IMR-90 (cell line): ENCODE measurements around the gene RAI1. TPM values are rescaled to one million over a fixed set of nuclear protein-coding genes. Genes with fewer than 3 reads are reported as not detected.
A peak's percentile ranks its signal among the peaks of the same experiment; 100 is the strongest.

Source experiments
- ATAC-seq: fragments of 200-7000 bp; cut with Tn5 transposase; 2 replicates; pipeline ENCODE4 v1.9.1; 2020; ENCODE audit warnings: low read depth, mild to moderate bottlenecking, moderate library complexity
- BruUV-seq: library from RNA; stranded (reverse); fragments of 400-500 nt; replicated peaks from 2 replicates; lab custom pipeline; 2021; lab: Mats Ljungman, UMichigan
- CTCF ChIA-PET: fragments of 300-600 bp; formaldehyde crosslinking; extraction: SDS; loops from one replicate; lab custom pipeline; 2021; ENCODE audit warnings: antibody characterized with exemption; lab: Yijun Ruan, JAX
- POLR2A ChIA-PET: fragments of 300-600 bp; sonication (Branson Sonifier 250); formaldehyde crosslinking; loops from one replicate; lab custom pipeline; 2022; ENCODE audit warnings: antibody characterized with exemption; ENCODE audit not compliant: unreplicated experiment; lab: Charles Lee
- DNase-seq: peaks from one replicate; pipeline ENCODE4 v3.0.0; 2013
- H2AFZ ChIP-seq: replicated peaks from 2 replicates; pipeline ENCODE3; 2013; ENCODE audit warnings: low read length, mild to moderate bottlenecking; ENCODE audit not compliant: poor library complexity
- H2AK5ac ChIP-seq: 2 replicates; pipeline ENCODE4 v1.6.1; 2013; ENCODE audit warnings: low read depth, low read length, inconsistent platforms
- H2AK9ac ChIP-seq: replicated peaks from 2 replicates; pipeline ENCODE3; 2013; ENCODE audit warnings: mild to moderate bottlenecking, low read depth, low read length, moderate library complexity; ENCODE audit not compliant: poor library complexity
- H2BK120ac ChIP-seq: 2 replicates; pipeline ENCODE4 v1.6.1; 2013; ENCODE audit warnings: low read depth, low read length, inconsistent platforms
- H2BK15ac ChIP-seq: 3 replicates; pipeline ENCODE4 v1.6.1; 2013; ENCODE audit warnings: low read depth, low read length, inconsistent platforms
- H2BK20ac ChIP-seq: 2 replicates; pipeline ENCODE4 v1.6.1; 2013; ENCODE audit warnings: low read depth, mild to moderate bottlenecking, inconsistent platforms, low read length, moderate library complexity
- H2BK5ac ChIP-seq: 2 replicates; pipeline ENCODE4 v1.6.1; 2013; ENCODE audit warnings: mild to moderate bottlenecking, low read depth, low read length, inconsistent platforms; ENCODE audit not compliant: poor library complexity, severe bottlenecking
- H3K14ac ChIP-seq: replicated peaks from 2 replicates; pipeline ENCODE4 v1.6.1; 2013; ENCODE audit warnings: low read depth, low read length, inconsistent platforms
- H3K18ac ChIP-seq: 2 replicates; pipeline ENCODE4 v1.6.1; 2013; ENCODE audit warnings: low read depth, low read length, control low read depth
- H3K23ac ChIP-seq: 2 replicates; pipeline ENCODE4 v1.6.1; 2013; ENCODE audit warnings: low read depth, low read length, inconsistent platforms
- H3K27ac ChIP-seq: 2 replicates; pipeline ENCODE4 v1.5.1; 2013; ENCODE audit warnings: mild to moderate bottlenecking, control low read depth, low read length; ENCODE audit not compliant: insufficient read depth
- H3K27me3 ChIP-seq: 2 replicates; pipeline ENCODE4 v1.6.1; 2013; ENCODE audit warnings: low read length; ENCODE audit not compliant: control insufficient read depth, insufficient read depth
- H3K36me3 ChIP-seq: 2 replicates; pipeline ENCODE4 v1.6.1; 2013; ENCODE audit warnings: low read length, mixed read lengths; ENCODE audit not compliant: control insufficient read depth, insufficient read depth
- H3K4ac ChIP-seq: 2 replicates; pipeline ENCODE4 v1.6.1; 2013; ENCODE audit warnings: low read depth, low read length, inconsistent platforms
- H3K4me1 ChIP-seq: 2 replicates; pipeline ENCODE4 v1.6.1; 2013; ENCODE audit warnings: low read length, mixed read lengths; ENCODE audit not compliant: control insufficient read depth, insufficient read depth
- H3K4me2 ChIP-seq: 2 replicates; pipeline ENCODE4 v1.6.1; 2013; ENCODE audit warnings: low read depth, mild to moderate bottlenecking, control low read depth, low read length, moderate library complexity
- H3K4me3 ChIP-seq: 2 replicates; pipeline ENCODE4 v1.5.1; 2013; ENCODE audit warnings: low read depth, mild to moderate bottlenecking, control low read depth, low read length, moderate library complexity; ENCODE audit not compliant: insufficient read depth
- H3K56ac ChIP-seq: 2 replicates; pipeline ENCODE4 v1.6.1; 2013; ENCODE audit warnings: low read length, inconsistent platforms; ENCODE audit not compliant: insufficient read depth; ENCODE audit errors: extremely low read depth
- H3K79me1 ChIP-seq, 2 experiments: 2 replicates each; pipeline ENCODE4 v1.6.1; 2013; ENCODE audit warnings: low read length in 2 of 2, inconsistent platforms in 1 of 2, low read depth in 1 of 2
- H3K9ac ChIP-seq: 2 replicates; pipeline ENCODE4 v1.6.1; 2013; ENCODE audit warnings: low read depth, low read length, control low read depth
- H3K9me1 ChIP-seq: 2 replicates; pipeline ENCODE4 v1.6.1; 2013; ENCODE audit warnings: low read length, inconsistent platforms; ENCODE audit not compliant: insufficient read depth
- H3K9me3 ChIP-seq: 2 replicates; pipeline ENCODE4 v1.6.1; 2013; ENCODE audit warnings: low read length; ENCODE audit not compliant: control insufficient read depth, insufficient read depth
- H4K20me1 ChIP-seq: 2 replicates; pipeline ENCODE4 v1.6.1; 2013; ENCODE audit warnings: low read length, inconsistent platforms; ENCODE audit not compliant: insufficient read depth
- H4K5ac ChIP-seq: 2 replicates; pipeline ENCODE4 v1.6.1; 2013; ENCODE audit warnings: mild to moderate bottlenecking, low read depth, low read length, control low read depth
- H4K8ac ChIP-seq, 2 experiments: 2 replicates each; pipeline ENCODE4 v1.6.1; 2013; ENCODE audit warnings: low read depth in 2 of 2, low read length in 2 of 2, control low read depth in 1 of 2, inconsistent platforms in 1 of 2
- H4K91ac ChIP-seq: 2 replicates; pipeline ENCODE4 v1.6.1; 2013; ENCODE audit warnings: low read depth, low read length, inconsistent platforms; ENCODE audit not compliant: insufficient read depth
- CHD1 ChIP-seq: IDR thresholded peaks from 2 replicates; pipeline ENCODE4 v1.6.1; 2012; ENCODE audit warnings: low read depth, low read length, improper control_type of control experiment
- CTCF ChIP-seq: conservative IDR thresholded peaks from 2 replicates; pipeline ENCODE4 v1.5.1; 2012; ENCODE audit warnings: mild to moderate bottlenecking, low read depth, low read length, improper control_type of control experiment
- SMC3 ChIP-seq: fragments of 150-350 bp; IDR thresholded peaks from 2 replicates; pipeline ENCODE4 v1.6.1; 2016; ENCODE audit warnings: low read depth, mild to moderate bottlenecking, antibody characterized with exemption, low read length, moderate library complexity
- USF2 ChIP-seq: fragments of 150-350 bp; IDR thresholded peaks from 2 replicates; pipeline ENCODE4 v1.6.1; 2017; ENCODE audit warnings: mild to moderate bottlenecking, antibody characterized with exemption, low read length, low read depth
- WGBS, 2 experiments: methylation state at CpG; one replicate each; pipeline versions ENCODE4 v1.1.5 to v1.1.7; 2013; ENCODE audit warnings: missing lambda C conversion rate in 2 of 2; ENCODE audit not compliant: insufficient read length in 1 of 2; ENCODE audit errors: extremely low coverage in 2 of 2; 5-methylcytosine and 5-hydroxymethylcytosine counted together
- dilution Hi-C: fragments of 300-500 bp; cut with HindIII; formaldehyde crosslinking; loops from one replicate; pipeline ENCODE4 v1.14.3; 2018; ENCODE audit warnings: low sequenced_read_pairs; ENCODE audit not compliant: unreplicated experiment
- in situ Hi-C: fragments of 300-500 bp; cut with MboI; formaldehyde crosslinking; loops from 3 replicates; pipeline ENCODE4 v1.14.3; 2019; ENCODE audit warnings: low sequenced_read_pairs, inconsistent platforms, mixed read lengths
- intact Hi-C: fragments of 100-400 bp; cut with micrococcal nuclease; formaldehyde crosslinking; loops from 2 replicates; pipeline ENCODE4 v1.10.0; 2022
- polyA plus RNA-seq, 3 experiments: library from polyadenylated mRNA; depleted of rRNA; stranded (reverse); fragments of >200 nt; gene quantifications; 2 replicates each; pipeline ENCODE4 v1.2.3, GENCODE V29; 2012; ENCODE audit warnings: low replicate concordance in 1 of 3
- total RNA-seq: library from RNA; depleted of rRNA; stranded (reverse); fragments of >200 nt; gene quantifications from 2 replicates; pipeline ENCODE4 v1.2.3, GENCODE V29; 2012

RAI1 gene
- total and polyA plus RNA-seq, 2 of the 4 experiments (the other 2 are of a cell fraction): 1.8 to 10.5 TPM

- dilution Hi-C loops: no loop called here
- no peak overlapping the region for H4K91ac ChIP-seq
- no peak overlapping the region for H3K56ac ChIP-seq
- H2BK5ac ChIP-seq: no peak overlapping the region
- peaks cover 71% of the 10 kb centered on the region for H3K4me1 ChIP-seq
- intact Hi-C loops: no loop called here
- ChIA-PET POLR2A (no interaction called here), CTCF (no interaction called here)
- H2BK120ac ChIP-seq: no peak overlapping the region
- in situ Hi-C loops: no loop called here
- H3K9me3 ChIP-seq: no peaks in the 10 kb centered on the region
- peaks cover 98% of the 10 kb centered on the region for H4K20me1 ChIP-seq
- H2BK15ac ChIP-seq: no peak overlapping the region
- 0 out of 4 replicates have a peak overlapping the region, but pooled peaks of 1 of the 2 experiments have one; percentile 21 for H4K8ac ChIP-seq
- H2AFZ ChIP-seq: no peak overlapping the region
- no peak overlapping the region for H4K5ac ChIP-seq
- no peak overlapping the region for H3K18ac ChIP-seq
- peaks cover 2% of the 10 kb centered on the region; the same call in 1 of the 2 replicates for H3K36me3 ChIP-seq
- no peak overlapping the region for H3K9ac ChIP-seq
- H3K27me3 ChIP-seq: no peaks in the 10 kb centered on the region
- no peak overlapping the region for H3K4me3 ChIP-seq
- WGBS, 2 experiments: 42% methylated on average over 4 of the region's 10 CpGs; no CpG with 5 or more reads in 1 of the 2 experiments
- no peak overlapping the region for H3K4me2 ChIP-seq
- ATAC-seq (no peak), DNase-seq (no peak)
- no peak overlapping the region for H2AK9ac ChIP-seq
- TF ChIP-seq SMC3 (no peak), USF2 (no peak), CTCF (no peak), CHD1 (no peak)
- H3K23ac ChIP-seq: peak overlapping the region; percentile 26; the same call in 1 of the 2 replicates
- 0 out of 2 replicates have a peak overlapping the region, but pooled peaks have one; percentile 60 for H3K14ac ChIP-seq
- H2BK20ac ChIP-seq: no peak overlapping the region
- peaks cover 76% of the 10 kb centered on the region for H3K9me1 ChIP-seq
- H3K27ac ChIP-seq: no peak overlapping the region
- no TSS peak for BruUV-seq
- H3K4ac ChIP-seq: no peak overlapping the region
- H2AK5ac ChIP-seq: peak overlapping the region; percentile 24
- peaks cover 47 to 95% of the 10 kb centered on the region in 2 experiments for H3K79me1 ChIP-seq
Measured at GRCh38 chr17:17702449-17703139, 21.3 kb downstream of the RAI1 start.
